NCI-H2081 (cell line): Measurements from ENCODE around the gene ABCA7.

ENCODE experiments used
- DNase-seq, 2 experiments: peaks; one replicate each; lab custom pipeline; 2025; lab: John Stamatoyannopoulos, UW

Gene ABCA7

DNA sequence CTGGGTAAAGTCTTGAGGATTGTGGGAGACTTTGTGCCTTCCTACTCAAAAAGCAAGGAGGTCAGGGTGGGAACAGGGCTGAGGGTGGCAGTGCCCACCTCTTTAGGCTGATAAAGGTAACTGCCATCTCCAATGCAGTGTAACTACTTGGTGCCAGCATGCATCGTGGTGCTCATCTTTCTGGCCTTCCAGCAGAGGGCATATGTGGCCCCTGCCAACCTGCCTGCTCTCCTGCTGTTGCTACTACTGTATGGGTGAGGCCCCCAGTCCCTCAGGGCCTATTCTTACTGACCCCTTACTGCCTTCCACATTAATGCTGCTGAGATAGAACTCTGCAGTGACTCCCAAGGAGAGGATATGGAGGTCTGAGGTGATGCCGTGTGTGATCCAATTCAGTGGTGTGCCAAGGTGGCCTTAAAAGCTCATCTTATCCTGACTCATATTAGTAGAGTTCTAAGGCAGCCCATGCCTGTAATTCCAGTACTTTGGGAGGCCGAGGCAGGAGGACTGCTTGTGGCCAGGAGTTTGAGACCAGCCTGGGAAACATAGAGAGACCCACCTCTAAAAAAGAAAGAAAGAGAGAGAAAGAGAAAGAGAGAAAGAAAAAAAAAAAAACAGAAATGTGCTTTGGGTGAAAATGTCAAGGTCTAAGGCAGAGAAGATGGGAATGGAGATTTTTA is 17.4 kb downstream of the ABCA7 start:
- DNase-seq, result peak in 1 of 2 experiments; percentile 47

DNA sequence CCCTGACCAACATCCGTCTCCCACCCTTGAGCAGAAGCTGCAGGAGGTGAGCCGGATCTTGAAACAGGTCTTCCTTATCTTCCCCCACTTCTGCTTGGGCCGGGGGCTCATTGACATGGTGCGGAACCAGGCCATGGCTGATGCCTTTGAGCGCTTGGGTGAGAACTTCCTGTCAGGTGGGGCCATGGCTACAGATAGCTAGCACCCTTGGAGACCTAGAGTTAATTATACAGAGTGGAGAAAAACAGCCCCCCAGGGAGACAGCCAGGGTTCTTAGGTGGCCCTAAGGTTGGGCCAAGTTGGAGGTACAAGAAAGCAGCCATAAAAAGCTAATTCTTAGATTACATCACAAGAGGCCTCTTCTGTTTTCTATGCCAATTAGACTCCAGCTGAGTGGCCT is 18.2 kb downstream of the ABCA7 start:
- no peak for DNase-seq

DNA sequence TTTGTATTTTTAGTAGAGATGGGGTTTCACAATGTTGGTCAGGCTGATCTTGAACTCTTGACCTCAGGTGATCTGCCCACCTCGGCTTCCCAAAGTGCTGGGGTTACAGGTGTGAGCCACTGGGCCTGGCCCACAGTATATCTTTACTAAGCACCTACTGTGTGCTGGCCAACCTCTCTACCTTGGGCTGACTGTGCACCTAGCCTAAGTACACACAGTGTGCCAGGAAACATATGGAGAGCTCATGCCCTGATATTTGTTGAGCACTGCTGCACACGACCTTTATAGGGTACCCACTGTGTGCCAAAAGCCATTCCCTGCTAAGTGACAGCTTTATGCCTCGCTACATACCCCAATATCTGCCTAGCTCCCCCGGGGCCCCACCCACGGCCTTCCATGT is 20.8 kb downstream of the ABCA7 start:
- DNase-seq, result no peak

DNA sequence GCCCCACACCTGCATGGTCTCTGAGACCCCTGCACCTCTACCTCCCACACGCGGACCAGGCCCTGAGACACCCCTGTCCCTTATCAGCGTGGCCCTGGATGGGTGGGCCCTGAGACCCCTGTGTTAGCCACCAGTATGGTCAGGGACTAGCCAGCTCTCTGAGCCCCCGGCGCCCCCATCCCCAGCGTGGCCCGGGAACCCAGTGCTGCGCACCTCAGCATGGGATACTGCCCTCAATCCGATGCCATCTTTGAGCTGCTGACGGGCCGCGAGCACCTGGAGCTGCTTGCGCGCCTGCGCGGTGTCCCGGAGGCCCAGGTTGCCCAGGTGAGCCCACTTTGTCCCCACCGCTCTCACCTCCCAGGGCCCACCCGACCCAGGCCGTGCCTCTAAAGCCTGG is 22.1 kb downstream of the ABCA7 start:
- DNase-seq, result no peak

DNA sequence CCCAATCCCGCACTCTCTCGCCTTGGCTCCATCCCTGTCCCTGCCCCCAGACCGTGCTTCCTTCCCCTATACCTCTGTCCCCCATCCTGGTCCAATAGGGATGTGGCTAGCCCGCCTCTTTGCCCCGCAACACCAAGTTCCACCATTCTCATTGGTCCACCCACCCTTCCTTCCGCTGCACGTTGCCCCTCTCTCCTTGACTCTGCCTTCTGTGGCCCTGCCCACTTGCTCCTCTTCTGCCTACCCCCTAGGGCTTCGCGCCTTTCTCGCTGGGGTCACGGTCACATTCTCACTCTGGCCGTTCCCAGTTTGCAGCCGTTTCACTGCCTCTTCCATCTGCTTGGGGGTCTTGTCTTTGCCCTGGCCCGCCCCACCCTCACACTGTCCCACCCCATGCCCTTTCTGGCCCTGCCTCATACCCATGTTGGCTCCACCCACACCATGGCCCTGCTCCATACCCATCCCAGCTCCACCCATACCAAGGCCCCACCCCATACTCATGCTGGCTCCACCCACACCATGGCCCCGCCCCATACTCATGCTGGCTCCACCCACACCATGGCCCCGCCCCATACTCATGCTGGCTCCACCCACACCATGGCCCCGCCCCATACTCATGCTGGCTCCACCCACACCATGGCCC is 22.6 kb downstream of the ABCA7 start:
- DNase-seq, result no peak

DNA sequence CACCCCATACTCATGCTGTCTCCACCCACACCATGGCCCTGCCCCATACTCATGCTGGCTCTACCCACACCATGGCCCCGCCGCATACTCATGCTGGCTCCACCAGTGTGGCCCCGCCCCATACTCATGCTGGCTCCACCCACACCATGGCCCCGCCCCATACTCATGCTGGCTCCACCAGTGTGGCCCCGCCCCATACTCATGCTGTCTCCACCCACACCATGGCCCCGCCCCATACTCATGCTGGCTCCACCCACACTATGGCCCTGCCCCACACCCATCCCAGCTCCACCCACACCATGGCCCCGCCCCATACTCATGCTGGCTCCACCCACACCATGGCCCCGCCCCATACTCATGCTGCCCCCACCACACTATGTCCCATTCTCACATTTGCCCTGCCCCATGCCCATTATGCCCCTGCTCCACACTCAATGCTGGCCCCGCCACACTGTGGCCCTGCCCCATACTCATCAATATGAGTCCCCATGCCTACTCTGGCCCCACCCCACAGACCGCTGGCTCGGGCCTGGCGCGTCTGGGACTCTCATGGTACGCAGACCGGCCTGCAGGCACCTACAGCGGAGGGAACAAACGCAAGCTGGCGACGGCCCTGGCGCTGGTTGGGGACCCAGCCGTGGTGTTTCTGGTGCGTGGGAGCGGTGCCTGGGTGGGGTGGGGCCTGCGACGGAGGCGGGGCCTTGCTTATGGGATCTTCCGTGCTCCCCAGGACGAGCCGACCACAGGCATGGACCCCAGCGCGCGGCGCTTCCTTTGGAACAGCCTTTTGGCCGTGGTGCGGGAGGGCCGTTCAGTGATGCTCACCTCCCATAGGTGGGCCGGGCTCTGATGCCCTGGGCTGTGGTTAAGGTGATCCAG is 23.4 kb downstream of the ABCA7 start:
- no peak for DNase-seq

DNA sequence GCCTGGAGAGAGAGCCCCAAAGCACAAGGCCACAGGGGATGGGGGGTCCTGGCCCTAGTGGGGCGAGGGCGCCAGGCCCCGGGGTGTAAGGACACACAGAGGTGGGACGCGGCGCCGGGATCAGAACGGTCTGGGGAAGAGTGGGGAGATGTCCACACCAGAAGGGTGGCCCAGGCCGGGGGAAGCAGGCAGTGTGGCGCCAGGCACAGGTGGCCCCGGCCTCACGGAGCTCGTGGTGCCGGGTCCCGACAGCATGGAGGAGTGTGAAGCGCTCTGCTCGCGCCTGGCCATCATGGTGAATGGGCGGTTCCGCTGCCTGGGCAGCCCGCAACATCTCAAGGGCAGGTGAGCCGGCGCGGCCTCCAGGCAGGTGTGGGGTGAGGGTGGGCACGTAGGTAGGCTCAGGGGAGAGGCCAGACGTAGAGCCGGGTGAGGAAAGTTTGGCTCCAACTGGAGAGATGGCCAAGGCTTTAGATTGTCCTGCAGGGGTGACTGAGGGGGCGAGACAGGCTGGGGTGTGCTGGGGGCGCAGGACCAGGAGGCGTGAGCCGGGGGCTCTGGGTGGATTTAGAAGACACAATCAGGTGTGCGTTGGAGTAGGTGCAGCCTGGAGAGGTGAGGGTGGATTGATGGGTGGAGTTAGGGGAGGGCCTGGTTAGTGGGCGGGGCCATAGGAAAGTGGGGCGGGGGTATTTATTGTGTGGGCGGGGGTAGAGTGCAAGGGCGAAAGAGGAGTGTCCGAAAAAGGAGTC is 24.2 kb downstream of the ABCA7 start:
- no peak for DNase-seq

DNA sequence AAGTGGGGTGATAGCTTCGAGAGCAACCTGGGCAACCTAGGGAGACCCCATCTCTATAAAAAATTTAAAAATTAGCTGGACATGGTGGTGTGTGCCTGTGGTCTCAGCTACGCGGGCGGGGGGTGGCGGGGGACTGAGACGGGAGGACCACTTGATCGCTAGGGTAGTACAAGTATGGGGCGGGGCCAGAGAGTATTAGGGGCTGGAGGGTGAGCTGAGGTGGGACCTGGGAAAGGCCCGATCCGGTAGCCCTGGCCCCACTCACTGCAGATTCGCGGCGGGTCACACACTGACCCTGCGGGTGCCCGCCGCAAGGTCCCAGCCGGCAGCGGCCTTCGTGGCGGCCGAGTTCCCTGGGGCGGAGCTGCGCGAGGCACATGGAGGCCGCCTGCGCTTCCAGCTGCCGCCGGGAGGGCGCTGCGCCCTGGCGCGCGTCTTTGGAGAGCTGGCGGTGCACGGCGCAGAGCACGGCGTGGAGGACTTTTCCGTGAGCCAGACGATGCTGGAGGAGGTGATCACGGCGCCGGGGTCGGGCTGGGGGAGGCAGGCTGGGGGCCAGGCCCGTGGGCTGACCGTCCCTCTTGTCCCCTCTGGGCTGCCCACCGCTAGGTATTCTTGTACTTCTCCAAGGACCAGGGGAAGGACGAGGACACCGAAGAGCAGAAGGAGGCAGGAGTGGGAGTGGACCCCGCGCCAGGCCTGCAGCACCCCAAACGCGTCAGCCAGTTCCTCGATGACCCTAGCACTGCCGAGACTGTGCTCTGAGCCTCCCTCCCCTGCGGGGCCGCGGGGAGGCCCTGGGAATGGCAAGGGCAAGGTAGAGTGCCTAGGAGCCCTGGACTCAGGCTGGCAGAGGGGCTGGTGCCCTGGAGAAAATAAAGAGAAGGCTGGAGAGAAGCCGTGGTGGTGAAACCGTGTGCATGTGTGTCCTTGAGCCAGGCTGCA is 25.0 kb downstream of the ABCA7 start:
- DNase-seq, result peak in 1 of 2 experiments; percentile 40

DNA sequence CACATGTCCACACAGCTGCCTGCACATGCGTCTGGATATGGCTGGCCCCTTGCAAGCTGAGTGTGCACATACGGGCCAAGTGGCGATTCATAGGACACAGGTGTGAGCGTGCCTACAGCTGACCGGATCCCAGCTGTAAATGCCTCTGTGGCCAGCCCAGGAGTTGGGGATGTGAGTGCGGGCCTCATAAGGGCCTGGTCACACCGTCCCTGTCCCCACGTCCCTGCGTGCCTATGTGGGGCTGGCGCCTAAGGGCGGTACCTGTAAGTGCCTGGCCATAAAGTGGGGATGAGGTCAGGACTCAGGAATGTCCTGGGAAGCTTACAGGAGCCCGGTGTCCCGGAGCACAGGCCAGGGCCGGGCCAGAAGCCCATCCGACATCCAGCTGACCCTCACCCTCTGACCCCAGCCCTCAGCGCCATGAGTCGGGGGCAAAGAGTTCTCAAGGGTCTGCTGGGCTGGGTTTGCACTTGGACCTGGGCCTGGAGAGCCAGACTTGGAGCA is 25.8 kb downstream of the ABCA7 start:
- no peak for DNase-seq

DNA sequence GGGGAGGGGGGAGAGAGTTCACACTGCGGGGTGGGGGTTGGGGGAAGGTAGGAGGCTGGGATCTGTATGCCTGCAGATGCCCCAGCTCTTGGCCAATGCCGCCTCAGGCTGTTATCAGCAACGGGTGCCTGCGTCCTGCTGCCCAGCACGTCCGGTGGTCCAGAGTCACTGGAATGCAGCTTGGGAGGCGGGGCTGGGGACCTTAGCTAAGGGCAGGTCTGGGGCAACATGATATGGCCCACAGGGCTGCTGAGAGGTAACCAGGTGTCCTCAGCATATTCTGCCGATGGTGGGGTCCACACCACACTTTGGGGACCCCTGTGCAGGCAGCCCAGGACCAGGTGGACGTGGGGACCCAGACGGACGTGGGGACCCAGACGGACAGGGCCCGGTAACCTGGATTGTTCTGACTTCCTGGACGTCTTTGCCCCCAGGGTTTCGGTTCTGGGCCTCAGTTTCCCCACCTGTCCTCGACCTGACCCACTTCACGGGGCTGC is 26.4 kb downstream of the ABCA7 start:
- no peak for DNase-seq

DNA sequence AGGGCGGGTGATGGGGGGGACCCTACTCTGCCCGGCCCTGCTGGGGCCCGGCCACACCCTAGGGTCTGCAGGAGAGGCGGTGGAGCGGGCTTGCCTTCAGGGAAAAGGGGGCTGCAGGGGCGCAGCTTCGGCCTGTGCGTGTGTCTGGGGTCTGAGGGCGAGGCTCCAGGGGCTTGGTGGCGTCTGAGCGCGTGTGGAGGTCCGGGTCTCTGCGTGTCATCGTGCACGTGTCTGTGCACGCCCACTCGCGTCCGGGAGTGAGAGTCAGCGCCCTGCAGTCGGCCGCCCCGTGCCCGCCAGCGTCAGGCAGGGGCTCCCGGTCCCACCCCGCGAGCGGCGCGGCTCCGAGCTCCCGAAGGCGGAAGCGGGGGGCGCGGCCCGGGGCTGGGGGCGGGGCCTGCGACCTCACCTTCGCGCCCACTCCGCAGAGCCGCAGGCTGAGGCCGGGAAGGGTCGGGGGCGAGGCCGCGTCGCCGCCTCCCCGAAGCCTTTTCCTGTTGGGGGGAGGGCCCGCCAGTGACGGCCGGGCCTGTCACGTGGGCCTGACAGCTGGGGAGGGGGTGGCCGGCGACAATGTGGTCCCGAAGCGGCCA is 26.9 kb downstream of the ABCA7 start, which contains the start of gene ARHGAP45:
TSS of gene ARHGAP45 (plus strand) at position 420 of the 593 bp plus-strand sequence. CDS start 239 bp downstream, outside the sequence.
- DNase-seq, result no peak

DNA sequence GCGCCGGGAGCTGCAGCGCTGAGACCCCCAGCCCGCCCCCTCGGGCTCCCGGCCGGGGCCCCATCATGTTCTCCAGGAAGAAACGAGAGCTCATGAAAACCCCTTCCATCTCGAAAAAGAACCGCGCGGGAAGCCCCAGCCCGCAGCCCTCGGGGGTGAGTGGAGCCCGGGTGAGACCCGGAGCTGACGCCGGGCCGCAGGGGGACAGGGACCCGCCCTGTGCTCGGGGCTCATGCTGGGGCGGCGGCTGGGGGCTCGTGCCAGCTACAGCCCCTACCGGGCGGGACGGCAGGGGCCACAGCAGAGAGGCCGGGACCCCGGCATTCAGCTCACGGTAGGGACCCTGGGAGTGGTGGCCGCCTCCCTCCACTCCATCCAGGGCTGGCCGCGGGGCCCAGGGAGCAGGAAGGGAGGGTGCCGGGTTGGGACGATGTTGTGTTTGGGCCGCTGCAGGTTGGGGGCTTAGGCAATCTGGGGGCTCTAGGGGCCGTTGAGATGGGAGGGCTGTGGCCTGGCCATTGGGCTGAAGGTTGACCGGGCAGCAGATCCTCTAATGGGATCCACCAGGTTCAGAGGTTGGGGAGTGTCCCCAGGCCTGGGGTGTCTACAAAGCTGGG is 27.5 kb downstream of the ABCA7 start:
- DNase-seq, result no peak

DNA sequence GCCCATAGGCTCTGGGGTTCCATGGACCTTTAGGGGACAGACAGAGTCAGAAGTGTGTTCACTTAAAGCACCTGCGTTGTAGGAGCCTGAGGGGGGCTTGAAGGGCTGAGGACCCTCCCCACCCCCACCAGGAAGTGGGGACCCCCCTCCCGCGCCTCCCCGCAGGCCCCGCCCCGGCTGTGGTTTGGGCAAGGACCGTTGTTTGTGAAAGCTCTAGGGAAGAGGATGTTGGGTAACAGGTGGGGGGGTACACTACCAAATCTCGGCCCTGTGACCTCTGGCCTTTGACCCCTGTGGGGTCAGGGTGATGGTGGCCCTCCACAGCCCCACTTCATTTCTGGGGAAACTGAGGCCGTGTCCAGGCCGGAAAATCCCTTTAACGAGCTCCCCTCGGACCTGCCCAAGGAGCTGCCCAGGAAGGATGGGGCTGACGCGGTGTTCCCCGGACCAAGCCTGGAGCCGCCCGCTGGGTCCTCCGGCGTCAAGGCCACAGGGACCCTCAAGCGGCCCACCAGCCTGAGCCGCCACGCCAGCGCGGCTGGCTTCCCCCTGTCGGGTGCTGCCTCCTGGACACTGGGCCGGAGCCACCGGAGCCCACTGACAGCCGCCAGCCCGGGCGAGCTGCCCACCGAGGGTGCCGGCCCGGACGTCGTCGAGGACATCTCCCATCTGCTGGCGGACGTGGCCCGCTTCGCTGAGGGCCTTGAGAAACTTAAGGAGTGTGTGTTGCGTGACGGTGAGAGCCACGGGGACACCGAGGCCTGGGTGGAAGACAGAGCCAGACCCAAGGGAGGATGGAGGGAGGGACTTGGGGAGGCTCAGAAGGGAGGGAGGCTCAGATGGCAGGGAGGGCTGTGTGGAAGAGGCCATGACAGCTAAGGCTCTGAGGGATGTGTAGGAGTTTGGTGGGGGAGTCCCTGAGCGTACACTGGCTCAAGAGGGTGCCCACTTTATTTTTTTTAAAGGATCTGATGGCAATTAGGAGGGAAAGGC is 28.4 kb downstream of the ABCA7 start:
- no peak for DNase-seq

DNA sequence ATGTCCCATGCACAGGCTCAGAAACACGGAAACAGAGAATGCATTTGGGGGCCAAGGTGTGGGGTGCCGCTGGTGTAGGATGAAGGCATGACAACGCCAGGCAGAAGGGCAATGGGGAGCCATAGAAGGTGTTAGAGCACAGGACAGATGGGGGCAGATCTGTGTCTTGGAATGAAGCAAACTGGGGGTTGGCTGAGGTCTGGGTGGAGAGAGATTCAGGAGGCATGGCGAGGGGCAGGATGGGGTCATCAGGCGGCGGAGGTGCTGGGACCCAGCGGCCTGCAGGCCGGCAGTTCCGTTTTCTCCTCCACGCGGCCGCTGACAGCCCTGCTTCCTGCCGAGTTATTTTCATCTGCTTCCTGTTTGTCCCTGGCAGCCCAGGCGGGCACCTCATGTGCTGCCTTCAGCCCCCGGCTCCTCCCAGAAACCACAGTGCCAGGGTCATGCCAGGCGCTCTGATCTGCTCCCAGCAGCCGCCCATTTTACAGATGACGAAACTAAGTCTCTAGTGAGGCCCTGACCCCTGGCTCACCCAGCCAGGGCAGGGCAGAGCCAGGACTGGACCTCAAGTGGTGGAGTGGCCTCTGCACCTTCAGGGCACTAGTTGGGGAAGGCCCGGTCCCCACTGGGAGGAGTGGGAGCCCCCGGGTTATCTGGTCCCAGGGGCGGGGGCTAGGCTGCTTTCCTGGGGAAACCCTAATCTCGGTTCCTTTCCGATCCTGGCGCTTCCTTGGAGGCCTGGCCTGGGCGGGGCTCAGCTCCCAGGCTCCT is 29.3 kb downstream of the ABCA7 start:
- DNase-seq, result no peak

DNA sequence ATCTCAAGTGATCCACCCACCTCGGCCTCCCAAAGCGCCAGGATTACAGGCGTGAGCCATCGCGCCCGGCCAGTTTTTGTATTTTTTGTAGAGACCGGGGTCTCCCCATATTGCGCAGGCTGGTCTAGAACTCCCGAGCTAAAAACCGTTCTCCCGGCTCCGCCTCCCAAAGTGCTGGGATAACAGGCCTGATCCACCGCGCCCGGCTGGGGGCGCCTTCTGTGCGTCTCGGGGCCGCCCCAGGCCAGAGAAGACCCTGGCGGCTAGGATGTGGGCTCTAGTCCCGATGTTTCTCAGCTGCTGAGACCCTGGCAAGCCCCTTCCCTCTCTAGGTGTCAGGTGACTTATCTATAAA is 30.6 kb downstream of the ABCA7 start:
- no peak for DNase-seq

DNA sequence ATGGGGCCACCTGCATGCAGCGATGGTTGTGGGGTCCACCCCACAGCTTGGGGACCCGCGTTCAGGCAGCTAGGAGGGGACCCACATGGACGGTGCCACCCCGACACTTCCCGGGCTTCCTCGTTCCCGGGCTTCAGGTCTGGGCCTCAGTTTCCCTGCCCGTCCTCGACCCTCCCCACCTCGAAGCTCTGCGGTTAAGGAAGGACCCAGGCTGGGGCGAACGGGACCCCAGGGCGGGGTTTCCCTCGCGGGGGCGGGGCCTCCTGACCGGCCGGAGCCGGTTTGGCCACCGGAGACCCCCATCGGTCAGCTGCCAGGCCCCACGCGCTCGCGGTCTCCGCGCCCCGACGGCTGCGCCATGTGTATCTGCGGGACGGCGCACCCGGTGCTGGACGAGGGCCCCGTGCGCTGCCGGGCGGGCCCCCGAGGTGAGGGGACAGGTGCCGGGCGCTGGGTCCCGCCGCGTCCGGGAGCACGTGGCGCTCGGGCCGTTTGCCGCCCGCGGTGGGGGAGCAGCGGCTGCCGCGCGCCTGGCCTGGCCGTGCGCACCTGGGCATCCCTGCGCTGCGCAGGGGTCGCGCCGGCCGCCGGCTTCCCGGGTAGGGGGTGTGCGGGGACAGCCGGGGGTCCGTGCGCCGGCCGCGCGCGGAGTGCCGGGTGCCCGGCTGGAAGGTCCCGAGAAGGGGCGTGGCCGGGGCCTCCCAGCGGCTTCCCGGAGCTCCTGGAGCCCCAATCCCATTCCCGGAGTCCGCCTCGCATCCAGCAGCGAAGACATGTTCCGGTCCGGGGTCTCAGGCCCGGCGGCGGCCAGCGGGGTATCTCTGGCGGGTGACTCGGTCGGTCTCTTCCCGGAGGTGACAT is 31.3 kb downstream of the ABCA7 start:
- no peak for DNase-seq
